PC-9 (cell line): ENCODE measurements around the gene GPC1.

ENCODE experiments used
- EZH2 ChIP-seq: fragments of 200-600 bp; sonication (generic); IDR thresholded peaks from 2 replicates; pipeline ENCODE4 v1.8.0; 2017; ENCODE audit warnings: antibody characterized with exemption, low read depth
- TF ChIP-seq, protein P1 (sequence below): fragments of 200-600 bp; sonication (generic); conservative IDR thresholded peaks from 2 replicates; pipeline ENCODE4 v1.6.1; 2017; ENCODE audit warnings: mixed run types, antibody characterized with exemption, mild to moderate bottlenecking, moderate library complexity

DNA sequence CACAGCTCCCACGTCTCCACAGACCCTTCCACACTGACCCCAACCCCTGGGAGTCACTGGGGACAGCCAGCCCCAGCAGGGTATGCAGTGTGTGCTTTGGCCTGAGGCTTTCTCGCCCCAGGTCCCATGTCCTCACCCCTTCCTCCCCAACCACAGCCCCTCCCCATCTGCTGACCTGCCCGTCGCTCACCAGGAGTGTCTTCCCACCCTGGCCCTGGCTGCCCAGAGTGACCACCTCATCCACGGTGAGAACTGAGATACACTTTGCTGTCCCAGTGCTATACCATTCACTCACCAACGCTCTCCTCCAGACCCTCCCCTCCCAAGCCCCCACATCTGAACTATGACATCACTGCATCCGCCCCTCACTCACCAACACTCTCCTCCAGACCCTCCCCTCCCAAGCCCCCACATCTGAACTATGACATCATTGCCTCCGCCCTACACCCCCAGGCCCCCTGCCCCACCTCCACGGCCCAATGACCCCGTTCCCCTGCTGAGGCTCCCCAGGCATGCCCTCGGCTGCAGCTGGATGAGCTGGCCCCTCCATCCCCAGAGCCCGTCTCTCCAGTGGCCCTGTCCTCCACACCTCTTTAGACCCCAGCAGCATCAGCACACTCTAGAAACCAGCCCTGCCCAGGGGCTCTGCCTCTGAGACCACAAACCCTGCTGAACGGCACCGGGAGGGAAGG is 67.1 kb downstream of the GPC1 start:
- TF ChIP-seq, protein P1, sequence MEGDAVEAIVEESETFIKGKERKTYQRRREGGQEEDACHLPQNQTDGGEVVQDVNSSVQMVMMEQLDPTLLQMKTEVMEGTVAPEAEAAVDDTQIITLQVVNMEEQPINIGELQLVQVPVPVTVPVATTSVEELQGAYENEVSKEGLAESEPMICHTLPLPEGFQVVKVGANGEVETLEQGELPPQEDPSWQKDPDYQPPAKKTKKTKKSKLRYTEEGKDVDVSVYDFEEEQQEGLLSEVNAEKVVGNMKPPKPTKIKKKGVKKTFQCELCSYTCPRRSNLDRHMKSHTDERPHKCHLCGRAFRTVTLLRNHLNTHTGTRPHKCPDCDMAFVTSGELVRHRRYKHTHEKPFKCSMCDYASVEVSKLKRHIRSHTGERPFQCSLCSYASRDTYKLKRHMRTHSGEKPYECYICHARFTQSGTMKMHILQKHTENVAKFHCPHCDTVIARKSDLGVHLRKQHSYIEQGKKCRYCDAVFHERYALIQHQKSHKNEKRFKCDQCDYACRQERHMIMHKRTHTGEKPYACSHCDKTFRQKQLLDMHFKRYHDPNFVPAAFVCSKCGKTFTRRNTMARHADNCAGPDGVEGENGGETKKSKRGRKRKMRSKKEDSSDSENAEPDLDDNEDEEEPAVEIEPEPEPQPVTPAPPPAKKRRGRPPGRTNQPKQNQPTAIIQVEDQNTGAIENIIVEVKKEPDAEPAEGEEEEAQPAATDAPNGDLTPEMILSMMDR, result no peak
- TF ChIP-seq EZH2, result no peak
